Activated CD4-positive, alpha-beta T cell treated with anti-CD3 and anti-CD28 coated beads for 4 hours (primary cell): ENCODE measurements around the gene SMAD7.
"Not testable (repeated sequence)": the region's sequence is repeated elsewhere in the genome, so short reads cannot be mapped to it uniquely, and the experiment has no call there.

Experiments
- DNase-seq, 2 donors: peaks; one replicate each; pipeline ENCODE4 v3.0.0-alpha.2; 2020

SMAD7 gene

DNA sequence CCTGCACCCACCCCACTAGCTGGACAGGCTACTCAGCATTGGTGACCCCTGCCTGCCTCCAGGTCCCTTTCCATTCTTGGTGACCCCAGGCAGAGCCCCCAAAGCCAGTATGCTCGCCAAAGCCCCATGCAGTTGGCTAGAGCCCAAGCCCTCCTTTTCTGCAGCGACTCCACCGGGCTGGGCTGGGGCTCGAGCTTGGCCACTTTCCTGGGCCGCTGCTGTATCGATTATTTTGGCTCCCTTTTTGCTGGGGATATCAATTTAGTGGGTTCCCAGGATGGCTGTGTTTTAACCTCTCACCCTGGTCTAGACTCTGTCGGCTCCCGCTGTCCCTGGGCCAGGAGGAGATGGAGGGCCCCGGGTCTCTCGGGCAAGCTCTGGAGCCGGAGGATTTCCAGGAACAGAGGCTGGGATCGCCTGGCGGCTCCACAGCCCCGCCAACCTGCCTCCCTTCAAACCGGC is 76.0 kb downstream of the SMAD7 start:
- DNase-seq = no peak

DNA sequence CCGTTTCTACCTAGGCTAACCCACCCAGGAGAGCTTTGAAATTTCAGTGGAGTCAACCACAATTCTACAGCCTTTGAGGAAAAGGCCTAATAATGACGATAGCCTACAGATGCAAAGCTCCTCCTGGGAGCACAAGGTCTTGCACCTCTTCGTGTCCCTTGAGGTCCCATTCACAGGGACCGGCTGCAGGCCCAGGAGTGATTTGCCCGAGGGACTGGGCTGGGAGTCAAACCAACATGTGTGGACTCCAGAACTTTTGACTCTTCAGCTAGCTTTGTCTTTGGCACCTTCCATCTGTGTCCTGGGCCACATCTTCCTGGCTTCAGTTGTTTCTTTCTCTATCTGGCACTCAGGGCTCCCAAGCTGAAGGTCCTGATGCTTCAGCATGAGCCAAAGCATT is 76.5 kb downstream of the SMAD7 start:
- no peak for DNase-seq

GRCh38 chr18:48872234-48873145 is 78.3 kb downstream of the SMAD7 start:
- no peak for DNase-seq

- DNase-seq = no peak
Measured at GRCh38 chr18:48871391-48872166, 79.2 kb downstream of the SMAD7 start.

DNA sequence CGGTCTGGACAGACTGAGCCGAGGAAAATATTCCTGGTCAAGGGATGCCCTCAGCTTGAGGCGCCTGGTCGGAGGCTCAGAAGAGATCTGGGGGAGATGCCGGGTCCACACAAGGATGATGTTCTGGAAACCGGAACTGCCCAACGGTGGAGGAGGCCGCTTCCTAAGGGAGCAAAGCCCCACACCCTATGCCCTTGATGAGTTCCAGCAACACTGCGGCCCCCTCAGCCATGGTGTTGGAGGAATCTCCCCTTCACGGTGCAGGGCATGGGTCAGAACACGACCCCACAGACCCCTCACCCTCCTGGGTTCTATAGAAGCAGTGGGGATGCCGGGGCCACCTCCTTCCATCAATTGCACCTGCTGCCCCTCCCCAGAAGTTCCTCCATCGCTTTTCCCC is 79.8 kb downstream of the SMAD7 start:
- not testable (repeated sequence) for DNase-seq
